HepG2 (cell line): ENCODE results near the gene SQSTM1. TPM values are rescaled to one million over a fixed set of nuclear protein-coding genes. Genes with fewer than 3 reads are reported as not detected.

ENCODE experiments used
- ATAC-seq: fragments of 200-7000 bp; cut with Tn5 transposase; 3 replicates; pipeline ENCODE4 v1.9.1; 2020; ENCODE audit warnings: mild to moderate bottlenecking, moderate library complexity
- BruUV-seq: library from RNA; stranded (reverse); fragments of 400-500 nt; replicated peaks from 2 replicates; lab custom pipeline; 2021; lab: Mats Ljungman, UMichigan
- CTCF ChIA-PET: fragments of 300-600 bp; formaldehyde crosslinking; extraction: SDS; loops from one replicate; lab custom pipeline; 2021; ENCODE audit warnings: low total read pairs, inconsistent platforms, low intra/inter-chr PET ratio; lab: Yijun Ruan, JAX
- POLR2A ChIA-PET: fragments of 350-600 bp; sonication (Branson Sonifier 250); formaldehyde crosslinking; loops from one replicate; lab custom pipeline; 2020; ENCODE audit warnings: antibody characterized with exemption, inconsistent platforms; lab: Yijun Ruan, JAX
- DNase-seq: peaks from one replicate; pipeline ENCODE4 v3.0.0-alpha.2; 2015; ENCODE audit warnings: low spot score
- FAIRE-seq: peaks from 3 replicates; lab custom pipeline; 2011; peaks lifted over from hg19 to GRCh38; lab: Jason Lieb, UNC
- H2AFZ ChIP-seq: one replicate; pipeline ENCODE4 v1.6.1; 2011; ENCODE audit warnings: low read length, inconsistent platforms
- H3K27ac ChIP-seq: fragments of 300-600 bp; 3 replicates; pipeline ENCODE4 v1.8.0; 2011; ENCODE audit warnings: mixed run types, mild to moderate bottlenecking, mixed read lengths, low read length, inconsistent platforms; ENCODE audit not compliant: insufficient read depth; ENCODE audit errors: extremely low read length
- H3K27me3 ChIP-seq, 2 experiments: fragments of 200-600 bp in 1 of 2; 2 replicates in 1 of 2; 3 replicates in 1 of 2; pipeline versions ENCODE4 v1.6.0 to v1.8.0; 2011; ENCODE audit warnings: low read length in 2 of 2, mild to moderate bottlenecking in 2 of 2, moderate library complexity in 2 of 2, inconsistent platforms in 1 of 2; ENCODE audit not compliant: insufficient read depth in 2 of 2, control insufficient read depth in 1 of 2
- H3K36me3 ChIP-seq, 2 experiments: fragments of 200-600 bp in 1 of 2; replicated peaks in 1 of 2; 2 replicates in 1 of 2; 3 replicates in 1 of 2; pipeline versions ENCODE4 v1.5.1 to v1.8.0; 2011; ENCODE audit warnings: low read length in 2 of 2, inconsistent platforms in 1 of 2; ENCODE audit not compliant: insufficient read depth in 2 of 2, control insufficient read depth in 1 of 2
- H3K4me1 ChIP-seq: 2 replicates; pipeline ENCODE4 v1.5.1; 2012; ENCODE audit warnings: low read length, inconsistent platforms; ENCODE audit not compliant: insufficient read depth
- H3K4me2 ChIP-seq: 2 replicates; pipeline ENCODE4 v1.6.0; 2011; ENCODE audit warnings: low read depth, low read length, inconsistent platforms
- H3K4me3 ChIP-seq, 3 experiments: fragments of 200-600 bp in 1 of 3; sonication (generic), shearing (Covaris generic) in 1 of 3; replicated peaks in 1 of 3; 2 replicates each; pipeline ENCODE4 v1.5.1; 2011 to 2016; ENCODE audit warnings: low read length in 3 of 3, inconsistent platforms in 2 of 3, low read depth in 2 of 3, mild to moderate bottlenecking in 2 of 3, control low read depth in 1 of 3, mixed read lengths in 1 of 3; ENCODE audit not compliant: insufficient read depth in 1 of 3
- H3K79me2 ChIP-seq: one replicate; pipeline ENCODE4 v1.6.1; 2011; ENCODE audit warnings: low read length, inconsistent platforms; ENCODE audit not compliant: insufficient read depth
- H3K9ac ChIP-seq: 2 replicates; pipeline ENCODE4 v1.6.0; 2011; ENCODE audit warnings: mild to moderate bottlenecking, low read depth, low read length, inconsistent platforms; ENCODE audit not compliant: insufficient read depth
- H3K9me3 ChIP-seq: 2 replicates; pipeline ENCODE4 v1.5.1; 2012; ENCODE audit warnings: mild to moderate bottlenecking, low read length
- H4K20me1 ChIP-seq: 2 replicates; pipeline ENCODE4 v1.6.0; 2011; ENCODE audit warnings: inconsistent platforms, mild to moderate bottlenecking, low read length, moderate library complexity; ENCODE audit not compliant: insufficient read depth
- ATF7-NPFF ChIP-seq: sonication (generic); formaldehyde crosslinking; IDR thresholded peaks from 2 replicates; pipeline ENCODE4 v1.8.1; 2023; ENCODE audit warnings: mild to moderate bottlenecking, low read depth, missing genetic modification reagents, moderate library complexity
- DMTF1 ChIP-seq: sonication (generic); formaldehyde crosslinking; IDR thresholded peaks from 2 replicates; pipeline ENCODE4 v1.4.0; 2020; ENCODE audit warnings: mild to moderate bottlenecking, missing genetic modification reagents
- HOXA3 ChIP-seq: sonication (generic); formaldehyde crosslinking; IDR thresholded peaks from 2 replicates; pipeline ENCODE4 v1.5.0; 2020; ENCODE audit warnings: missing genetic modification reagents
- NFE2 ChIP-seq: sonication (generic); formaldehyde crosslinking; IDR thresholded peaks from 2 replicates; pipeline ENCODE4 v1.4.0; 2020; ENCODE audit warnings: missing genetic modification reagents
- POLR2AphosphoS5 ChIP-seq: IDR thresholded peaks from 2 replicates; pipeline ENCODE4 v1.6.1; 2012; ENCODE audit warnings: low read depth, low read length
- PRMT3 ChIP-seq: sonication (generic); formaldehyde crosslinking; IDR thresholded peaks from 2 replicates; pipeline ENCODE4 v1.8.1; 2022; ENCODE audit warnings: low read depth, mild to moderate bottlenecking, moderate library complexity, missing genetic modification reagents, borderline replicate concordance
- PRPF4 ChIP-seq: fragments of 200-400 bp; formaldehyde crosslinking; IDR thresholded peaks from 2 replicates; pipeline ENCODE4 v1.6.1; 2016; ENCODE audit warnings: low read length, low read depth; ENCODE audit not compliant: poor library complexity, severe bottlenecking
- RBAK ChIP-seq: sonication (generic); formaldehyde crosslinking; IDR thresholded peaks from 2 replicates; pipeline ENCODE4 v1.5.1; 2020; ENCODE audit warnings: mild to moderate bottlenecking, missing genetic modification reagents
- RBFOX2 ChIP-seq: fragments of 200-400 bp; formaldehyde crosslinking; IDR thresholded peaks from 2 replicates; pipeline ENCODE4 v1.6.1; 2017; ENCODE audit warnings: low read depth, mild to moderate bottlenecking, low read length
- SNAI1 ChIP-seq: sonication (generic); formaldehyde crosslinking; IDR thresholded peaks from 2 replicates; pipeline ENCODE4 v1.5.0; 2020; ENCODE audit warnings: mild to moderate bottlenecking, missing genetic modification reagents, borderline replicate concordance
- THAP7 ChIP-seq: sonication (generic); formaldehyde crosslinking; IDR thresholded peaks from 2 replicates; pipeline ENCODE4 v1.8.1; 2023; ENCODE audit warnings: mild to moderate bottlenecking, missing genetic modification reagents
- YEATS4 ChIP-seq: sonication (generic); formaldehyde crosslinking; IDR thresholded peaks from 2 replicates; pipeline ENCODE4 v1.4.0; 2020; ENCODE audit warnings: missing genetic modification reagents, borderline replicate concordance
- YY1 ChIP-seq: IDR thresholded peaks from 2 replicates; pipeline ENCODE4 v1.6.1; 2011; ENCODE audit warnings: low read length, low read depth, moderate library complexity, mild to moderate bottlenecking; ENCODE audit not compliant: insufficient read depth, insufficient replicate concordance
- ZBTB33 ChIP-seq: sonication (generic); formaldehyde crosslinking; IDR thresholded peaks from 2 replicates; pipeline ENCODE4 v1.4.0; 2020; ENCODE audit warnings: missing genetic modification reagents
- ZNF30 ChIP-seq: sonication (generic); formaldehyde crosslinking; IDR thresholded peaks from 2 replicates; pipeline ENCODE4 v1.5.0; 2020; ENCODE audit warnings: mild to moderate bottlenecking, missing genetic modification reagents
- ZNF317 ChIP-seq: sonication (generic); formaldehyde crosslinking; IDR thresholded peaks from 2 replicates; pipeline ENCODE4 v1.5.0; 2020; ENCODE audit warnings: mild to moderate bottlenecking, missing genetic modification reagents
- ZNF510 ChIP-seq: sonication (generic); formaldehyde crosslinking; IDR thresholded peaks from 2 replicates; pipeline ENCODE4 v1.4.0; 2020; ENCODE audit warnings: low read depth, mild to moderate bottlenecking, missing genetic modification reagents
- ZNF780A ChIP-seq: sonication (generic); formaldehyde crosslinking; IDR thresholded peaks from 2 replicates; pipeline ENCODE4 v1.8.0; 2022; ENCODE audit warnings: mild to moderate bottlenecking, missing genetic modification reagents, moderate library complexity
- WGBS: methylation state at CpG from one replicate; pipeline ENCODE4 v1.1.6; 2017; ENCODE audit warnings: low lambda C conversion rate; 5-methylcytosine and 5-hydroxymethylcytosine counted together
- in situ Hi-C: cut with HindIII; loops from 2 replicates; pipeline ENCODE4 v1.10.0; 2017; ENCODE audit warnings: low pct_unique_long_range_greater_than_20kb; ENCODE audit not compliant: extremely low pct_ligation_motif_present
- intact Hi-C: fragments of 100-400 bp; cut with micrococcal nuclease; formaldehyde crosslinking; loops from one replicate; pipeline ENCODE4 v1.10.0; 2022; ENCODE audit not compliant: unreplicated experiment
- polyA plus RNA-seq, 8 experiments: library from polyadenylated mRNA; depleted of rRNA in 3 of 8; stranded (reverse) in 7 of 8; unstranded in 1 of 8; fragments of >200 nt; fragmentation: Illumina TruSeq in 4 of 8; extraction: Trizol in 4 of 8; gene quantifications; 2 replicates each; pipeline versions ENCODE4 v1.2.1 to v1.2.3, GENCODE V29; 2011 to 2016; ENCODE audit warnings: low read depth in 4 of 8, missing spikeins in 1 of 8, mixed read lengths in 1 of 8; ENCODE audit not compliant: insufficient read depth in 1 of 8
- total RNA-seq, 5 experiments: library from RNA; depleted of rRNA; stranded (reverse); fragments of >200 nt; fragmentation: Illumina TruSeq; extraction: Trizol; gene quantifications; 2 replicates each; pipeline ENCODE4 v1.2.3, GENCODE V29; 2016; ENCODE audit warnings: low read depth in 1 of 5

The SQSTM1 gene
- total and polyA plus RNA-seq, 2 of the 13 experiments (the other 11 are each of a cell fraction or from before 2014, with no cell fraction given) = 90.9 to 160 TPM

- H3K4me1 ChIP-seq = peaks cover 43% of the 10 kb centered on the region
- peaks cover 27% of the 10 kb centered on the region for H3K79me2 ChIP-seq
- intact Hi-C loops = no loop called here
- peak; percentile 27 for TF ChIP-seq POLR2AphosphoS5
- TF ChIP-seq ZNF510 (CRISPR knock-in tag) = no peak
- TF ChIP-seq YY1 = peak; percentile 61
- TF ChIP-seq DMTF1 = no peak
- no peak for TF ChIP-seq PRPF4
- no peak for TF ChIP-seq NFE2 (CRISPR knock-in tag)
- TF ChIP-seq YEATS4 (CRISPR knock-in tag) = no peak
- no peak for TF ChIP-seq THAP7 (CRISPR knock-in tag)
- no peak for TF ChIP-seq SNAI1 (CRISPR knock-in tag)
- no peak for TF ChIP-seq ZNF317
- no peak for TF ChIP-seq RBAK (CRISPR knock-in tag)
- peak; percentile 76; the same call in 1 of the 2 replicates for TF ChIP-seq RBFOX2
- TF ChIP-seq PRMT3 (CRISPR knock-in tag) = peak; percentile 75; the same call in 1 of the 2 replicates
- peak; percentile 51; the same call in 1 of the 2 replicates for TF ChIP-seq HOXA3 (CRISPR knock-in tag)
- 0 out of 2 replicates have a peak, but pooled peaks have one; percentile 45 for TF ChIP-seq ZNF780A (CRISPR knock-in tag)
- 0 out of 2 replicates have a peak, but pooled peaks have one; percentile 4 for TF ChIP-seq ATF7-NPFF (CRISPR knock-in tag)
- TF ChIP-seq ZBTB33 (CRISPR knock-in tag) = no peak
- TF ChIP-seq ZNF30 (CRISPR knock-in tag) = no peak
These were observed 14.3 kb upstream of the SQSTM1 start, which contains the start of gene MGAT4B for GRCh38 chr5:179806250-179807048. MGAT4B (minus strand) TSS chr5:179806866; CDS start chr5:179806583, 283 bp downstream.

More at GRCh38 chr5:179806250-179807048, 14.3 kb upstream of the SQSTM1 start, which contains the start of gene MGAT4B:
- POLR2A ChIA-PET = interaction anchor here (0.6 to 8.6 kb wide), 8 partner anchors 12 to 106 kb away, joined by 3 to 115 read pairs (median 6); partner anchors contain the start of genes SQSTM1 and TBC1D9B
- in situ Hi-C loops = no loop called here
- peak; percentile 63 for ATAC-seq
- H2AFZ ChIP-seq = no peak within 1 kb of the TSS
- H3K36me3 ChIP-seq = peaks cover 6 to 7% of the 10 kb centered on the region in 2 experiments; a peak in 2 of 5 replicates
- peak within 1 kb of the TSS; percentile 89 for H3K27ac ChIP-seq
- no peak for FAIRE-seq
- DNase-seq = no peak
- no peaks in the 10 kb centered on the region for H3K9me3 ChIP-seq
- no TSS peak for BruUV-seq
- peak within 1 kb of the TSS; percentile 86 for H3K9ac ChIP-seq
- peak within 1 kb of the TSS; percentile 77 for H3K4me2 ChIP-seq
- H3K27me3 ChIP-seq = no peaks in the 10 kb centered on the region
- CTCF ChIA-PET = no interaction called here
- WGBS = under 1% methylated on average over 36 of the region's 108 CpGs
- peak within 1 kb of the TSS; percentile 60 to 95 (median 82) for H3K4me3 ChIP-seq
- peaks cover 17% of the 10 kb centered on the region; the same call in 1 of the 2 replicates for H4K20me1 ChIP-seq
